H1 (cell line): ENCODE data around the gene NRXN3. TPM values are rescaled to one million over a fixed set of nuclear protein-coding genes. Genes with fewer than 3 reads are reported as not detected.

Experiments
- CTCF ChIA-PET: fragments of 300-600 bp; sonication (Branson Sonifier 250); formaldehyde crosslinking; loops from one replicate; lab custom pipeline; 2021; ENCODE audit not compliant: partially characterized antibody; lab: Charles Lee
- POLR2A ChIA-PET: fragments of 300-600 bp; sonication (Branson Sonifier 250); formaldehyde crosslinking; loops from one replicate; lab custom pipeline; 2021; ENCODE audit warnings: inconsistent platforms; ENCODE audit not compliant: partially characterized antibody; lab: Charles Lee
- DNase-seq, 2 experiments: peaks; one replicate each; pipeline versions ENCODE4 v3.0.0 to v3.0.0-alpha.2; 2010 to 2022; ENCODE audit warnings: low spot score in 2 of 2, low read depth in 1 of 2, mixed read lengths in 1 of 2
- FAIRE-seq: peaks from 2 replicates; lab custom pipeline; 2011; peaks lifted over from hg19 to GRCh38; lab: Jason Lieb, UNC
- H2AFZ ChIP-seq: 2 replicates; pipeline ENCODE4 v1.8.1; 2012; ENCODE audit warnings: low read length, inconsistent platforms
- H2AK5ac ChIP-seq: 2 replicates; pipeline ENCODE4 v1.6.1; 2013; ENCODE audit warnings: low read depth, low read length
- H2BK120ac ChIP-seq: replicated peaks from 2 replicates; pipeline ENCODE3; 2013; ENCODE audit warnings: low read depth, low read length, inconsistent platforms
- H2BK12ac ChIP-seq: 2 replicates; pipeline ENCODE4 v1.6.1; 2013; ENCODE audit warnings: low read depth, low read length
- H2BK15ac ChIP-seq: 2 replicates; pipeline ENCODE4 v1.6.1; 2013; ENCODE audit warnings: low read length
- H2BK20ac ChIP-seq: 2 replicates; pipeline ENCODE4 v1.6.1; 2013; ENCODE audit warnings: low read length
- H2BK5ac ChIP-seq: 2 replicates; pipeline ENCODE4 v1.6.1; 2013; ENCODE audit warnings: low read depth, low read length
- H3K14ac ChIP-seq: 2 replicates; pipeline ENCODE4 v1.6.1; 2013; ENCODE audit warnings: inconsistent platforms; ENCODE audit not compliant: insufficient read length
- H3K18ac ChIP-seq: 2 replicates; pipeline ENCODE4 v1.6.1; 2013; ENCODE audit warnings: low read length; ENCODE audit errors: extremely low read depth
- H3K23ac ChIP-seq: 2 replicates; pipeline ENCODE4 v1.6.1; 2013; ENCODE audit warnings: inconsistent platforms; ENCODE audit not compliant: insufficient read length
- H3K23me2 ChIP-seq: 2 replicates; pipeline ENCODE4 v1.6.1; 2013; ENCODE audit warnings: low read depth, low read length
- H3K27ac ChIP-seq: 2 replicates; pipeline ENCODE4 v1.6.1; 2011; ENCODE audit warnings: low read depth, low read length, inconsistent platforms
- H3K27me3 ChIP-seq, 4 experiments: replicated peaks in 1 of 4; 1 replicate in 1 of 4; 2 replicates in 3 of 4; pipeline versions ENCODE4 v1.6.1 to v1.8.1; 2011 to 2013; ENCODE audit warnings: low read length in 3 of 4, mild to moderate bottlenecking in 3 of 4, inconsistent platforms in 2 of 4, mixed read lengths in 2 of 4, moderate library complexity in 1 of 4; ENCODE audit not compliant: control insufficient read depth in 3 of 4, insufficient read depth in 3 of 4; ENCODE audit errors: extremely low read depth in 1 of 4
- H3K36me3 ChIP-seq, 4 experiments: 2 replicates each; pipeline versions ENCODE4 v1.6.1 to v1.8.1; 2011 to 2013; ENCODE audit warnings: mild to moderate bottlenecking in 4 of 4, low read length in 3 of 4, moderate library complexity in 2 of 4, control low read depth in 1 of 4, inconsistent platforms in 1 of 4; ENCODE audit not compliant: insufficient read depth in 4 of 4, control insufficient read depth in 2 of 4
- H3K4ac ChIP-seq: replicated peaks from 2 replicates; pipeline ENCODE3; 2013; ENCODE audit warnings: low read length, low read depth, mixed read lengths, inconsistent platforms; ENCODE audit not compliant: insufficient read length
- H3K4me1 ChIP-seq, 4 experiments: replicated peaks in 1 of 4; 1 replicate in 1 of 4; 2 replicates in 3 of 4; pipeline versions ENCODE4 v1.6.1 to v1.8.1; 2011 to 2013; ENCODE audit warnings: low read length in 3 of 4, inconsistent platforms in 2 of 4, mixed read lengths in 1 of 4; ENCODE audit not compliant: insufficient read depth in 4 of 4, control insufficient read depth in 3 of 4
- H3K4me2 ChIP-seq, 2 experiments: 2 replicates each; pipeline versions ENCODE4 v1.6.1 to v1.8.1; 2011 to 2013; ENCODE audit warnings: low read depth in 2 of 2, low read length in 2 of 2, control low read depth in 1 of 2, inconsistent platforms in 1 of 2, mild to moderate bottlenecking in 1 of 2; ENCODE audit not compliant: insufficient read depth in 1 of 2
- H3K4me3 ChIP-seq, 4 experiments: fragments of 200-600, 300-600 bp in 1 of 4; sonication (generic), shearing (Covaris generic), sonication (Bioruptor Twin) in 1 of 4; 2 replicates each; pipeline versions ENCODE4 v1.5.1 to v1.8.1; 2011 to 2016; ENCODE audit warnings: low read length in 4 of 4, low read depth in 3 of 4, control low read depth in 2 of 4, inconsistent platforms in 2 of 4, mild to moderate bottlenecking in 2 of 4, mixed read lengths in 1 of 4, moderate library complexity in 1 of 4; ENCODE audit not compliant: insufficient read depth in 2 of 4; ENCODE audit errors: extremely low read depth in 1 of 4
- H3K56ac ChIP-seq: replicated peaks from 2 replicates; pipeline ENCODE3; 2013; ENCODE audit warnings: low read depth, mild to moderate bottlenecking, mixed read lengths, low read length, inconsistent platforms; ENCODE audit not compliant: insufficient read length
- H3K79me1 ChIP-seq: 2 replicates; pipeline ENCODE4 v1.6.1; 2013; ENCODE audit warnings: low read depth, low read length, control low read depth
- H3K79me2 ChIP-seq, 2 experiments: 2 replicates each; pipeline versions ENCODE4 v1.6.1 to v1.8.1; 2012 to 2013; ENCODE audit warnings: low read length in 2 of 2, mild to moderate bottlenecking in 2 of 2, inconsistent platforms in 1 of 2; ENCODE audit not compliant: insufficient read depth in 2 of 2, control insufficient read depth in 1 of 2
- H3K9ac ChIP-seq, 4 experiments: replicated peaks in 1 of 4; 1 replicate in 1 of 4; 2 replicates in 3 of 4; pipeline versions ENCODE4 v1.6.1 to v1.8.1; 2011 to 2013; ENCODE audit warnings: low read depth in 3 of 4, low read length in 3 of 4, control low read depth in 2 of 4, mild to moderate bottlenecking in 2 of 4, moderate library complexity in 2 of 4, inconsistent platforms in 1 of 4; ENCODE audit errors: extremely low read depth in 1 of 4
- H3K9me3 ChIP-seq, 2 experiments: 2 replicates each; pipeline versions ENCODE4 v1.6.1 to v1.8.1; 2012 to 2013; ENCODE audit warnings: mild to moderate bottlenecking in 2 of 2, moderate library complexity in 2 of 2, control low read depth in 1 of 2, inconsistent platforms in 1 of 2, low read depth in 1 of 2, low read length in 1 of 2, mixed read lengths in 1 of 2; ENCODE audit not compliant: insufficient read depth in 2 of 2
- H4K20me1 ChIP-seq, 2 experiments: replicated peaks in 1 of 2; 2 replicates each; pipeline versions ENCODE3 to v1.8.1; 2011 to 2013; ENCODE audit warnings: inconsistent platforms in 2 of 2, low read length in 2 of 2, mild to moderate bottlenecking in 1 of 2; ENCODE audit not compliant: insufficient read depth in 2 of 2, control insufficient read depth in 1 of 2
- H4K5ac ChIP-seq: 2 replicates; pipeline ENCODE4 v1.6.1; 2013; ENCODE audit warnings: low read length, low read depth, mixed read lengths, inconsistent platforms; ENCODE audit not compliant: insufficient read length
- H4K8ac ChIP-seq: 2 replicates; pipeline ENCODE4 v1.8.0; 2013; ENCODE audit warnings: mild to moderate bottlenecking, moderate library complexity, low read length, inconsistent platforms; ENCODE audit not compliant: insufficient read depth; ENCODE audit errors: extremely low read depth
- H4K91ac ChIP-seq: replicated peaks from 2 replicates; pipeline ENCODE3; 2013; ENCODE audit warnings: low read length, mixed read lengths, inconsistent platforms; ENCODE audit not compliant: insufficient read length
- CEBPB ChIP-seq: IDR thresholded peaks from 2 replicates; pipeline ENCODE4 v1.6.1; 2012; ENCODE audit warnings: low read depth, low read length
- GTF2F1 ChIP-seq: IDR thresholded peaks from 2 replicates; pipeline ENCODE4 v1.6.1; 2012; ENCODE audit warnings: low read depth, low read length, improper control_type of control experiment, borderline replicate concordance
- KDM1A ChIP-seq: fragments of 200-600, 300-600 bp; sonication (generic); IDR thresholded peaks from 2 replicates; pipeline ENCODE4 v1.7.1; 2016; ENCODE audit warnings: mild to moderate bottlenecking, low read length, borderline replicate concordance
- PHF8 ChIP-seq: fragments of 200-600 bp; sonication (generic); conservative IDR thresholded peaks from 2 replicates; pipeline ENCODE4 v1.7.1; 2012; ENCODE audit warnings: low read depth, mild to moderate bottlenecking, inconsistent platforms, low read length, moderate library complexity
- RNF2 ChIP-seq: fragments of 200-900, 300-1000 bp; sonication (generic); IDR thresholded peaks from 2 replicates; pipeline ENCODE4 v1.7.1; 2016; ENCODE audit warnings: borderline replicate concordance, low read depth, mild to moderate bottlenecking, antibody characterized with exemption, low read length; ENCODE audit not compliant: poor library complexity, severe bottlenecking; ENCODE audit errors: missing control alignments
- TCF12 ChIP-seq: IDR thresholded peaks from 2 replicates; pipeline ENCODE4 v1.6.1; 2011; ENCODE audit warnings: low read depth, mild to moderate bottlenecking, low read length
- WGBS, 2 experiments: shearing (Covaris generic) in 1 of 2; methylation state at CpG; one replicate each; pipeline versions ENCODE4 v1.1.6 to v1.1.7; 2013 to 2015; ENCODE audit warnings: low lambda C conversion rate in 2 of 2, mixed read lengths in 2 of 2, inconsistent platforms in 1 of 2, low coverage in 1 of 2, missing lambda C conversion rate in 1 of 2; ENCODE audit not compliant: insufficient replicate concordance in 2 of 2, insufficient coverage in 1 of 2, insufficient read length in 1 of 2; ENCODE audit errors: extremely low coverage in 1 of 2, missing lambda C conversion rate in 1 of 2; 5-methylcytosine and 5-hydroxymethylcytosine counted together
- polyA plus RNA-seq, 7 experiments: library from polyadenylated mRNA; depleted of rRNA in 3 of 7; stranded (reverse) in 5 of 7; unstranded in 2 of 7; fragments of >200 nt in 5 of 7; fragments of 200-250 nt in 2 of 7; gene quantifications; 1 replicate in 5 of 7; 2 replicates in 1 of 7; 4 replicates in 1 of 7; pipeline versions ENCODE4 v1.2.1 to v1.2.3, GENCODE V29; 2011 to 2013; ENCODE audit warnings: missing spikeins in 2 of 7, mixed read lengths in 2 of 7
- total RNA-seq: library from RNA; stranded (reverse); fragmentation: NEBNext Ultra II Directional; extraction: Animal tissue kit (Norgen Biotek cat#: 25700); gene quantifications from 2 replicates; pipeline ENCODE4 v1.2.1, GENCODE V29; 2021
- TF ChIP-seq, protein P1 (sequence below): IDR thresholded peaks from 2 replicates; pipeline ENCODE4 v1.6.1; 2011; ENCODE audit warnings: low read length, improper control_type of control experiment

The NRXN3 gene
- total and polyA plus RNA-seq, 2 of the 8 experiments (the other 6 are each of a cell fraction or from before 2014, with no cell fraction given) = 2.6 to 4.1 TPM

GRCh38 chr14:78425782-78426181 is 255.6 kb downstream of the NRXN3 start:
- CTCF ChIA-PET = interaction anchor here (0.5 to 1.1 kb wide), 3 partner anchors 46 to 384 kb away, joined by 3 to 5 read pairs (median 3); no protein-coding TSS in a partner anchor
- DNase-seq = no peak
- H3K14ac ChIP-seq = no peak overlapping the region

More at GRCh38 chr14:78425782-78426181, 255.6 kb downstream of the NRXN3 start:
- H3K23ac ChIP-seq = no peak overlapping the region
- H4K5ac ChIP-seq = no peak overlapping the region
- no peak overlapping the region for H3K18ac ChIP-seq
- H3K4me1 ChIP-seq = no peaks in the 10 kb centered on the region; a peak in 1 of 7 replicates
- no peaks in the 10 kb centered on the region for H3K79me2 ChIP-seq
- no peak overlapping the region for H3K4me2 ChIP-seq
- H3K27ac ChIP-seq = no peak overlapping the region
- no peaks in the 10 kb centered on the region for H3K9me3 ChIP-seq
- H3K9ac ChIP-seq = no peak overlapping the region
- H3K27me3 ChIP-seq = no peaks in the 10 kb centered on the region
- H3K4me3 ChIP-seq = no peak overlapping the region
- H3K23me2 ChIP-seq = no peaks in the 10 kb centered on the region
- no peak overlapping the region for H4K91ac ChIP-seq
- no peak overlapping the region for H2AFZ ChIP-seq
- no peak overlapping the region for H4K8ac ChIP-seq
- no peak overlapping the region for H2BK20ac ChIP-seq
- FAIRE-seq = no peak
- H2BK5ac ChIP-seq = no peak overlapping the region
- 93% methylated on average over 4 of the region's 4 CpGs; no CpG with 5 or more reads in 1 of the 2 experiments for WGBS, 2 experiments
- H2BK12ac ChIP-seq = no peak overlapping the region
- H3K36me3 ChIP-seq = no peaks in the 10 kb centered on the region
- no peak overlapping the region for H2BK15ac ChIP-seq
- no peak overlapping the region for H3K56ac ChIP-seq
- no peak overlapping the region for H3K4ac ChIP-seq
- TF ChIP-seq TCF12 (no peak), KDM1A (no peak), CEBPB (no peak), PHF8 (no peak), GTF2F1 (no peak), RNF2 (no peak)
- TF ChIP-seq, protein P1, sequence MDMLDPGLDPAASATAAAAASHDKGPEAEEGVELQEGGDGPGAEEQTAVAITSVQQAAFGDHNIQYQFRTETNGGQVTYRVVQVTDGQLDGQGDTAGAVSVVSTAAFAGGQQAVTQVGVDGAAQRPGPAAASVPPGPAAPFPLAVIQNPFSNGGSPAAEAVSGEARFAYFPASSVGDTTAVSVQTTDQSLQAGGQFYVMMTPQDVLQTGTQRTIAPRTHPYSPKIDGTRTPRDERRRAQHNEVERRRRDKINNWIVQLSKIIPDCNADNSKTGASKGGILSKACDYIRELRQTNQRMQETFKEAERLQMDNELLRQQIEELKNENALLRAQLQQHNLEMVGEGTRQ = no peak
- POLR2A ChIA-PET = no interaction called here
- no peaks in the 10 kb centered on the region for H3K79me1 ChIP-seq
- no peak overlapping the region for H2BK120ac ChIP-seq
- no peak overlapping the region for H2AK5ac ChIP-seq
- H4K20me1 ChIP-seq = no peaks in the 10 kb centered on the region
